ENCODE results near the gene EPB41. TPM values are rescaled to one million over a fixed set of nuclear protein-coding genes. Genes with fewer than 3 reads are reported as not detected.

Gene EPB41
- total RNA-seq, 2 experiments from 2014 or later = 138 to 145 TPM

- CTCF ChIA-PET = no interaction called here
- Histone ChIP-seq H3K9me3 (ENCODE audit: control insufficient read depth in 1 of 2, insufficient read depth in 1 of 2, low read length in 2 of 2) (no peaks in the 10 kb centered on the region), H3K4me3 (ENCODE audit: low read length) (no peak overlapping the region), H3K36me3 (ENCODE audit: insufficient read depth, low read length) (no peaks in the 10 kb centered on the region), H3K4me1 (ENCODE audit: insufficient read depth, low read length) (peaks cover 21% of the 10 kb centered on the region), H3K27me3 (ENCODE audit: control insufficient read depth in 1 of 2, insufficient read depth in 2 of 2, low read length in 2 of 2) (no peaks in the 10 kb centered on the region), H3K27ac (ENCODE audit: low read depth in 1 of 2, low read length in 2 of 2) (no peak overlapping the region)
- TF ChIP-seq CTCF (IDR thresholded peaks at IDR 0.05) = no peak
- Mint-ChIP-seq H3K9me3 (no peaks in the 10 kb centered on the region), H3K36me3 (ENCODE audit: low read depth) (peaks cover 45% of the 10 kb centered on the region), H3K27ac (peak overlapping the region; percentile 21), H3K4me1 (ENCODE audit: low read depth) (peaks cover 89% of the 10 kb centered on the region), H3K27me3 (no peaks in the 10 kb centered on the region), H3K4me3 (no peak overlapping the region)
- ATAC-seq (ENCODE audit: poor library complexity) (no peak), DNase-seq (no peak)
- intact Hi-C loops (cut with DNase I, micrococcal nuclease) = loop anchor here in 1 of 2 experiments (5.0 kb wide), 1 partner anchor 57 kb away; no protein-coding TSS in a partner anchor
- POLR2A ChIA-PET = interaction anchor here (1.1 kb wide), 1 partner anchor 351 kb away, joined by 3 read pairs; no protein-coding TSS in a partner anchor
Measured at GRCh38 chr1:28974432-28974831, 60.1 kb downstream of the EPB41 start.

- H3K9me3 Mint-ChIP-seq = no peaks in the 10 kb centered on the region
- H3K4me1 Mint-ChIP-seq (ENCODE audit: low read depth) = peaks cover 91% of the 10 kb centered on the region
- Histone ChIP-seq H3K4me1 (ENCODE audit: insufficient read depth, low read length) (peaks cover 32% of the 10 kb centered on the region), H3K27me3 (ENCODE audit: control insufficient read depth in 1 of 2, insufficient read depth in 2 of 2, low read length in 2 of 2) (no peaks in the 10 kb centered on the region), H3K9me3 (ENCODE audit: control insufficient read depth in 1 of 2, insufficient read depth in 1 of 2, low read length in 2 of 2) (no peaks in the 10 kb centered on the region), H3K27ac (ENCODE audit: low read depth in 1 of 2, low read length in 2 of 2) (no peak overlapping the region), H3K36me3 (ENCODE audit: insufficient read depth, low read length) (no peaks in the 10 kb centered on the region), H3K4me3 (ENCODE audit: low read length) (no peak overlapping the region)
- intact Hi-C loops (cut with DNase I, micrococcal nuclease) = no loop called here
- no peaks in the 10 kb centered on the region for H3K27me3 Mint-ChIP-seq
- H3K36me3 Mint-ChIP-seq (ENCODE audit: low read depth) = peaks cover 44% of the 10 kb centered on the region
- DNase-seq (no peak), ATAC-seq (ENCODE audit: poor library complexity) (no peak)
- no peak overlapping the region for H3K4me3 Mint-ChIP-seq
- POLR2A ChIA-PET = no interaction called here
- CTCF ChIA-PET = no interaction called here
- no peak for TF ChIP-seq CTCF (IDR thresholded peaks at IDR 0.05)
- H3K27ac Mint-ChIP-seq = peak overlapping the region; percentile 54
Measured at GRCh38 chr1:28976248-28976647, 61.9 kb downstream of the EPB41 start.

GRCh38 chr1:28981210-28981609, 66.8 kb downstream of the EPB41 start:
- H3K4me3 Mint-ChIP-seq = peak overlapping the region; percentile 25
- ATAC-seq (ENCODE audit: poor library complexity) = no peak
- H3K36me3 ChIP-seq (ENCODE audit: insufficient read depth, low read length) = no peaks in the 10 kb centered on the region
- POLR2A ChIA-PET = interaction anchor here (0.8 kb wide), 1 partner anchor 67 kb away, joined by 3 read pairs; the partner anchor contains the start of gene EPB41
- peaks cover 41% of the 10 kb centered on the region for H3K4me1 ChIP-seq (ENCODE audit: insufficient read depth, low read length)
- H3K4me3 ChIP-seq (ENCODE audit: low read length) = no peak overlapping the region
- no peaks in the 10 kb centered on the region for H3K27me3 ChIP-seq (ENCODE audit: control insufficient read depth in 1 of 2, insufficient read depth in 2 of 2, low read length in 2 of 2)
- CTCF ChIA-PET = no interaction called here
- peaks cover 18% of the 10 kb centered on the region for H3K36me3 Mint-ChIP-seq (ENCODE audit: low read depth)
- no peaks in the 10 kb centered on the region for H3K9me3 ChIP-seq (ENCODE audit: control insufficient read depth in 1 of 2, insufficient read depth in 1 of 2, low read length in 2 of 2)
- peak overlapping the region; percentile 66 for H3K27ac Mint-ChIP-seq
- H3K4me1 Mint-ChIP-seq (ENCODE audit: low read depth) = peaks cover 87% of the 10 kb centered on the region
- DNase-seq = no peak
- no peaks in the 10 kb centered on the region for H3K9me3 Mint-ChIP-seq
- intact Hi-C loops (cut with DNase I, micrococcal nuclease) = no loop called here
- H3K27me3 Mint-ChIP-seq = no peaks in the 10 kb centered on the region
- no peak overlapping the region for H3K27ac ChIP-seq (ENCODE audit: low read depth in 1 of 2, low read length in 2 of 2)
- TF ChIP-seq CTCF (IDR thresholded peaks at IDR 0.05) = no peak

Measured in CD4-positive, alpha-beta T cell (primary cell).